GM12878 (cell line): Measurements from ENCODE around the gene STARD13. TPM values are rescaled to one million over a fixed set of nuclear protein-coding genes. Genes with fewer than 3 reads are reported as not detected.

Source experiments
- ATAC-seq: fragments of 200-7000 bp; cut with Tn5 transposase; 3 replicates; pipeline ENCODE4 v1.9.1; 2020; ENCODE audit warnings: mild to moderate bottlenecking, moderate library complexity
- BruUV-seq: library from RNA; stranded (reverse); fragments of 400-500 nt; replicated peaks from 2 replicates; lab custom pipeline; 2021; lab: Mats Ljungman, UMichigan
- CTCF ChIA-PET: fragments of 300-600 bp; sonication (Branson Sonifier 250); formaldehyde crosslinking; extraction: SDS; loops from one replicate; lab custom pipeline; 2021; ENCODE audit warnings: inconsistent platforms; lab: Yijun Ruan, JAX
- POLR2A ChIA-PET: fragments of 350-600 bp; formaldehyde crosslinking; extraction: SDS; loops from one replicate; lab custom pipeline; 2021; ENCODE audit warnings: inconsistent platforms; lab: Charles Lee
- RAD21 ChIA-PET: fragments of 300-600 bp; sonication (Branson Sonifier 250); formaldehyde crosslinking; loops from one replicate; lab custom pipeline; 2023; ENCODE audit warnings: antibody characterized with exemption; ENCODE audit not compliant: unreplicated experiment; lab: Charles Lee
- SMC1A ChIA-PET: fragments of 300-600 bp; sonication (Branson Sonifier 250); formaldehyde crosslinking; loops from one replicate; lab custom pipeline; 2023; ENCODE audit not compliant: unreplicated experiment, uncharacterized antibody; lab: Charles Lee
- DNase-seq: peaks from one replicate; pipeline ENCODE4 v3.0.0-alpha.2; 2011; ENCODE audit warnings: low read depth, low spot score
- FAIRE-seq: peaks from 3 replicates; lab custom pipeline; 2011; peaks lifted over from hg19 to GRCh38; lab: Jason Lieb, UNC
- H2AFZ ChIP-seq: 2 replicates; pipeline ENCODE4 v1.6.0; 2011; ENCODE audit warnings: low read depth, low read length, control low read depth; ENCODE audit not compliant: control insufficient read depth
- H3K27ac ChIP-seq: 2 replicates; pipeline ENCODE4 v1.5.1; 2011; ENCODE audit warnings: control low read depth; ENCODE audit not compliant: control insufficient read depth, insufficient read depth
- H3K27me3 ChIP-seq, 2 experiments: replicated peaks in 1 of 2; 2 replicates each; pipeline versions ENCODE4 v1.6.0 to v1.6.1; 2011; ENCODE audit warnings: low read length in 1 of 2; ENCODE audit not compliant: control insufficient read depth in 2 of 2, insufficient read depth in 2 of 2
- H3K36me3 ChIP-seq, 2 experiments: 2 replicates each; pipeline ENCODE4 v1.5.1; 2011; ENCODE audit warnings: low read length in 1 of 2; ENCODE audit not compliant: control insufficient read depth in 2 of 2, insufficient read depth in 2 of 2
- H3K4me1 ChIP-seq: 2 replicates; pipeline ENCODE4 v1.6.1; 2011; ENCODE audit warnings: mild to moderate bottlenecking, low read length, moderate library complexity, mixed read lengths; ENCODE audit not compliant: control insufficient read depth, insufficient read depth
- H3K4me2 ChIP-seq: 2 replicates; pipeline ENCODE4 v1.6.0; 2011; ENCODE audit warnings: control low read depth; ENCODE audit not compliant: control insufficient read depth, insufficient read depth
- H3K4me3 ChIP-seq: fragments of 200-600 bp; sonication (generic); 2 replicates; pipeline ENCODE4 v1.5.1; 2016
- H3K79me2 ChIP-seq: 2 replicates; pipeline ENCODE4 v1.6.0; 2011; ENCODE audit warnings: low read length; ENCODE audit not compliant: control insufficient read depth, insufficient read depth
- H3K9ac ChIP-seq: 2 replicates; pipeline ENCODE4 v1.8.0; 2011; ENCODE audit warnings: low read length, control low read depth, mixed read lengths; ENCODE audit not compliant: control insufficient read depth, insufficient read depth
- H3K9me3 ChIP-seq: replicated peaks from 3 replicates; pipeline ENCODE4 v1.5.1; 2011; ENCODE audit warnings: mild to moderate bottlenecking, low read length; ENCODE audit not compliant: control insufficient read depth, insufficient read depth
- H4K20me1 ChIP-seq: 2 replicates; pipeline ENCODE4 v1.6.0; 2011; ENCODE audit not compliant: control insufficient read depth, insufficient read depth
- BHLHE40 ChIP-seq, 2 experiments: fragments of 450-650 bp in 1 of 2; IDR thresholded peaks; 2 replicates each; pipeline ENCODE4 v1.6.1; 2011 to 2017; ENCODE audit warnings: low read depth in 2 of 2, borderline replicate concordance in 1 of 2, improper control_type of control experiment in 1 of 2, low read length in 1 of 2, mild to moderate bottlenecking in 1 of 2
- CTCF ChIP-seq, 3 experiments: IDR thresholded peaks in 2 of 3; conservative IDR thresholded peaks in 1 of 3; 2 replicates each; pipeline ENCODE4 v1.5.1; 2011; ENCODE audit warnings: low read depth in 3 of 3, low read length in 3 of 3, mild to moderate bottlenecking in 3 of 3, control low read depth in 2 of 3, moderate library complexity in 2 of 3, inconsistent platforms in 1 of 3, mixed read lengths in 1 of 3; ENCODE audit not compliant: control insufficient read depth in 2 of 3, insufficient read depth in 1 of 3; ENCODE audit errors: extremely low read depth in 1 of 3
- HDGF ChIP-seq: fragments of 450-650 bp; IDR thresholded peaks from 2 replicates; pipeline ENCODE4 v1.6.1; 2016; ENCODE audit warnings: antibody characterized with exemption
- IKZF1 ChIP-seq: fragments of 450-650 bp; conservative IDR thresholded peaks from 2 replicates; pipeline ENCODE4 v1.6.1; 2017; ENCODE audit warnings: antibody characterized with exemption, mild to moderate bottlenecking
- IKZF2 ChIP-seq, 2 experiments: fragments of 450-650 bp; IDR thresholded peaks; 2 replicates each; pipeline ENCODE4 v1.6.1; 2017; ENCODE audit warnings: mild to moderate bottlenecking in 2 of 2, moderate library complexity in 2 of 2
- KDM1A ChIP-seq: fragments of 200-600 bp; sonication (generic); IDR thresholded peaks from 2 replicates; pipeline ENCODE4 v1.6.1; 2016; ENCODE audit warnings: borderline replicate concordance
- MYC ChIP-seq: IDR thresholded peaks from 2 replicates; pipeline ENCODE4 v1.6.1; 2011; ENCODE audit warnings: mild to moderate bottlenecking, low read length, moderate library complexity, inconsistent platforms; ENCODE audit not compliant: insufficient read depth, insufficient replicate concordance, insufficient read length, severe bottlenecking
- NBN ChIP-seq: fragments of 450-650 bp; IDR thresholded peaks from 2 replicates; pipeline ENCODE4 v1.6.1; 2016
- NRF1 ChIP-seq: conservative IDR thresholded peaks from 2 replicates; pipeline ENCODE4 v1.6.1; 2011; ENCODE audit warnings: mild to moderate bottlenecking, low read depth, low read length, improper control_type of control experiment
- PAX5 ChIP-seq: IDR thresholded peaks from 2 replicates; pipeline ENCODE4 v1.6.1; 2011; ENCODE audit warnings: low read depth, low read length, borderline replicate concordance
- RAD21 ChIP-seq: IDR thresholded peaks from 2 replicates; pipeline ENCODE4 v1.6.1; 2011; ENCODE audit warnings: mild to moderate bottlenecking, low read depth, low read length, moderate library complexity; ENCODE audit not compliant: insufficient read depth
- RELB ChIP-seq: fragments of 450-650 bp; IDR thresholded peaks from 2 replicates; pipeline ENCODE4 v1.6.1; 2017; ENCODE audit warnings: low read depth, mild to moderate bottlenecking, moderate library complexity
- RUNX3 ChIP-seq: IDR thresholded peaks from 2 replicates; pipeline ENCODE4 v1.6.1; 2012; ENCODE audit warnings: low read length, inconsistent platforms
- SUZ12 ChIP-seq: fragments of 200-600 bp; sonication (generic); IDR thresholded peaks from one replicate; pipeline ENCODE4 v1.6.1; 2018; ENCODE audit warnings: antibody characterized with exemption, mild to moderate bottlenecking; ENCODE audit not compliant: unreplicated experiment
- TCF12 ChIP-seq: IDR thresholded peaks from 2 replicates; pipeline ENCODE4 v1.6.1; 2011; ENCODE audit warnings: low read depth, mild to moderate bottlenecking, low read length
- USF2 ChIP-seq: IDR thresholded peaks from 2 replicates; pipeline ENCODE4 v1.6.1; 2011; ENCODE audit warnings: low read depth, low read length, improper control_type of control experiment, borderline replicate concordance
- YY1 ChIP-seq: IDR thresholded peaks from 2 replicates; pipeline ENCODE4 v1.6.1; 2011; ENCODE audit warnings: low read depth, mild to moderate bottlenecking, low read length
- ZSCAN29 ChIP-seq: fragments of 450-650 bp; IDR thresholded peaks from 2 replicates; pipeline ENCODE4 v1.6.1; 2017; ENCODE audit warnings: mild to moderate bottlenecking, moderate library complexity
- WGBS: methylation state at CpG from one replicate; pipeline ENCODE4 v1.1.6; 2016; ENCODE audit warnings: low lambda C conversion rate; ENCODE audit not compliant: insufficient replicate concordance, insufficient coverage; ENCODE audit errors: missing lambda C conversion rate; 5-methylcytosine and 5-hydroxymethylcytosine counted together
- in situ Hi-C: fragments of 300-500 bp; cut with MboI; formaldehyde crosslinking; loops from 9 replicates; pipeline ENCODE4 v1.14.3; 2018; ENCODE audit warnings: mixed read lengths
- intact Hi-C: fragments of 100-400 bp; cut with micrococcal nuclease; formaldehyde crosslinking; loops from one replicate; pipeline ENCODE4 v1.14.2; 2022; ENCODE audit not compliant: unreplicated experiment
- polyA plus RNA-seq, 11 experiments: library from polyadenylated mRNA; depleted of rRNA in 4 of 11; unstranded in 6 of 11; stranded (reverse) in 5 of 11; fragments of >200 nt; fragmentation: Nextera tagmentation in 4 of 11; fragmentation: Illumina TruSeq in 1 of 11; extraction: Ambion mirVana in 4 of 11; extraction: Trizol in 1 of 11; gene quantifications; 1 replicate in 1 of 11; 2 replicates in 10 of 11; pipeline versions ENCODE4 v1.2.1 to v1.2.3, GENCODE V29; 2011 to 2016; ENCODE audit warnings: inconsistent platforms in 2 of 11, missing spikeins in 2 of 11, low read depth in 1 of 11
- total RNA-seq, 4 experiments: library from RNA; depleted of rRNA in 3 of 4; stranded (reverse); fragments of >200 nt in 3 of 4; fragmentation: Illumina TruSeq in 1 of 4; extraction: Trizol in 1 of 4; gene quantifications; 2 replicates each; pipeline versions ENCODE4 v1.2.1 to v1.2.3, GENCODE V29; 2013 to 2021

The STARD13 gene
- total and polyA plus RNA-seq, 10 of the 15 experiments (the other 5 are each of a cell fraction or from before 2014, with no cell fraction given): 4.0 to 41.6 (median 10.1) TPM

- ChIA-PET CTCF (interaction anchor here (0.7 to 5.7 kb wide), 30 partner anchors 9 to 615 kb away, joined by 3 to 52 read pairs (median 7); no protein-coding TSS in a partner anchor), SMC1A (interaction anchor here (0.8 to 7.6 kb wide), 24 partner anchors 10 to 614 kb away, joined by 3 to 95 read pairs (median 6); no protein-coding TSS in a partner anchor), POLR2A (interaction anchor here (1.0 to 7.2 kb wide), 9 partner anchors 36 to 95 kb away, joined by 3 to 62 read pairs (median 4); no protein-coding TSS in a partner anchor), RAD21 (interaction anchor here (1.0 to 6.9 kb wide), 21 partner anchors 10 to 619 kb away, joined by 3 to 80 read pairs (median 6); no protein-coding TSS in a partner anchor)
- Histone ChIP-seq H3K9ac (peak overlapping the region; percentile 77), H2AFZ (peak overlapping the region; percentile 88), H4K20me1 (no peaks in the 10 kb centered on the region), H3K27ac (peak overlapping the region; percentile 91), H3K4me2 (peak overlapping the region; percentile 90), H3K36me3 (peaks cover 8 to 29% of the 10 kb centered on the region in 2 experiments), H3K4me1 (peaks cover 60% of the 10 kb centered on the region), H3K27me3 (no peaks in the 10 kb centered on the region), H3K4me3 (peak overlapping the region; percentile 24; the same call in 1 of the 2 replicates), H3K9me3 (no peaks in the 10 kb centered on the region), H3K79me2 (peaks cover 3% of the 10 kb centered on the region)
- in situ Hi-C loops (no loop called here), intact Hi-C loops (loop anchor here (2.0 to 10.0 kb wide), 4 partner anchors 37 to 432 kb away; no protein-coding TSS in a partner anchor)
- 0% methylated on average over 10 of the region's 10 CpGs for WGBS
- peak; percentile 73 for ATAC-seq
- no TSS peak for BruUV-seq
- peak; percentile 70 for FAIRE-seq
- no peak for DNase-seq
- TF ChIP-seq BHLHE40 (IDR thresholded peaks at IDR 0.05; ENCODE audit: borderline replicate concordance in 1 of 2, low read depth in 2 of 2, low read length in 1 of 2) (peak in 1 of 2 experiments; percentile 21; a peak in 1 of 4 replicates), RAD21 (peak; percentile 60), TCF12 (no peak), IKZF1 (0 out of 2 replicates have a peak, but pooled peaks have one; percentile 41), ZSCAN29 (no peak), RELB (no peak), YY1 (peak; percentile 66), MYC (peak; percentile 38), NBN (peak; percentile 48; the same call in 1 of the 2 replicates), USF2 (no peak), SUZ12 (no peak), NRF1 (no peak), HDGF (peak; percentile 16; the same call in 1 of the 2 replicates), PAX5 (no peak), KDM1A (no peak), IKZF2 (IDR thresholded peaks at IDR 0.05) (peak; percentile 33 to 54; a peak in 3 of 4 replicates), RUNX3 (peak; percentile 20; the same call in 1 of the 2 replicates), CTCF (IDR thresholded peaks at IDR 0.05 in 2 of 3, conservative IDR thresholded peaks at IDR 0.05 in 1 of 3; ENCODE audit: control insufficient read depth in 2 of 3, extremely low read depth in 1 of 3, insufficient read depth in 1 of 3, low read depth in 3 of 3, low read length in 3 of 3) (peak; percentile 69 to 76 (median 75))
These were observed 175.8 kb downstream of the STARD13 start for GRCh38 chr13:33109801-33110200.
